Measurements from ENCODE around the gene MUC6.
"Not testable (repeated sequence)": the region's sequence is repeated elsewhere in the genome, so short reads cannot be mapped to it uniquely, and the experiment has no call there.

The MUC6 gene

DNA sequence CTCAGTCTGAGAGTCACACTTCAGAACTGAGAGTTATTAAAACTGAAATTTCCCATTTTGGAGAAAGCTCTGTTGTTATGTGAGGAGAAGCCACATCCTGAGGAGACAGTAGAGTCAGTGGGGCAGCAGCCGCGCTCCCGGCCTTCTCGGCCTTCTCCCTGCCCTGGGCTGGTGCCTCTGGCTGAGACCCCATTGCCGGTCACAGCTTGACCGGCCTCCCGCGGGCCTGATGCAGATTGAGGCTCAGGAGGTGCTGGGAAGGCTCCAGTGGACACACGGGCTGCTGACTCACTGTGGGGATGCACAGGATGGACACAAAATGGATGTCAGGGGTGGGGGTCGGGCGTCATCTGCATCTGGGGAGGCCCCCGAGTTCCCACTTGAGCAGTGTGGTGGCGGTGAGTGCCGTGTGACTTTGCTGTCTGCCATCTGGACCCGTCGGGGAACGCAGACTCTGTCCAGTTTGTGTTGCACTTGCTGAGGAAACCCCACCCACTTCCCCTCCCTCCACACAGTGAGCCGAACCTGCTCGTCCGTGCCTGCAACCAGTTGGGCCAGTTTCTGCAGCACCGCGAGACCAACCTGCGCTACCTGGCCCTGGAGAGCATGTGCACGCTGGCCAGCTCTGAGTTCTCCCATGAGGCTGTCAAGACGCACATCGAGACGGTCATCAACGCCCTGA lies 50.1 kb downstream of the MUC6 start:
- H3K4me3 Mint-ChIP-seq = no peak overlapping the region
- no peaks in the 10 kb centered on the region for H3K4me1 Mint-ChIP-seq
- H3K9me3 Mint-ChIP-seq = no peaks in the 10 kb centered on the region
- peaks cover 3% of the 10 kb centered on the region for H3K36me3 Mint-ChIP-seq
- no peaks in the 10 kb centered on the region for H3K27me3 Mint-ChIP-seq
- H3K27ac Mint-ChIP-seq = no peak overlapping the region

DNA sequence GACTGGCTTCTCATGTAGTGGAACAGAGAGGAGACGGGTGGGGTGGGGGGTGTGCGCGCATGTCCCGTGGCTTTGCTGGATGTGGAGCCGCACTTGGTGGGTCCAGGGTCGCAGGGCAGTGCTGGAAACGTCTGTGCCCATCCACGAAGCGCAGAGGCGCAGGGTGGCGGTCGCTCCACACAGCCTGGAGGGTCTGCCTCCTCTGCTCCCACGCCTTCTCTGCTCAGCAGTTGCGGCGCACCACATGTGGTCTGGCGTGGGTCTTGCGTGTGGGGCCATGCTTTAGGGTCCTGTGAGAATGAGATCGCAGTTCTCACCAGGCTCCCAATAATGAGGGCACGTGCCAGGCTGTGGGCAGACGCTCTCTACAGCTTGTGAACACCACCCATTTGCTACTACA lies 50.7 kb downstream of the MUC6 start:
- H3K27ac Mint-ChIP-seq = no peak overlapping the region
- H3K4me1 Mint-ChIP-seq = peaks cover 2% of the 10 kb centered on the region
- H3K36me3 Mint-ChIP-seq = peaks cover 3% of the 10 kb centered on the region
- H3K4me3 Mint-ChIP-seq = no peak overlapping the region
- no peaks in the 10 kb centered on the region for H3K27me3 Mint-ChIP-seq
- H3K9me3 Mint-ChIP-seq = no peaks in the 10 kb centered on the region

DNA sequence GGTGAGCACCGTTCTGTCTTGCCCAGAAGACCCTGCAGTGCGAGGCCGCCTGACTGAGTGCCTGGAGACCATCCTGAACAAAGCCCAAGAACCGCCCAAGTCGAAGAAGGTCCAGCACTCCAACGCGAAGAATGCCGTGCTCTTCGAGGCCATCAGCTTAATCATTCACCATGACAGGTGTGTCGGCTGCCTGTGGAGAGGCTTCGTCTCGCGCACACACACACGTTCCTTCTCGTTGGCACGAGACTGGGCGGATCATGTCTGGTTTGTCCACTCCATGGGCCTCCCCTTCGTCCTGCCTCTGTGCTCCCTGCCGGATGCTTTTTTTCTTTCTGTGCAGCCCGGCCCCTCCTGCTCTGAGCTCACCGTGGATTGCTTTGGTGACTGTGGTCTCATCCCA lies 51.1 kb downstream of the MUC6 start:
- peaks cover 3% of the 10 kb centered on the region for H3K36me3 Mint-ChIP-seq

DNA sequence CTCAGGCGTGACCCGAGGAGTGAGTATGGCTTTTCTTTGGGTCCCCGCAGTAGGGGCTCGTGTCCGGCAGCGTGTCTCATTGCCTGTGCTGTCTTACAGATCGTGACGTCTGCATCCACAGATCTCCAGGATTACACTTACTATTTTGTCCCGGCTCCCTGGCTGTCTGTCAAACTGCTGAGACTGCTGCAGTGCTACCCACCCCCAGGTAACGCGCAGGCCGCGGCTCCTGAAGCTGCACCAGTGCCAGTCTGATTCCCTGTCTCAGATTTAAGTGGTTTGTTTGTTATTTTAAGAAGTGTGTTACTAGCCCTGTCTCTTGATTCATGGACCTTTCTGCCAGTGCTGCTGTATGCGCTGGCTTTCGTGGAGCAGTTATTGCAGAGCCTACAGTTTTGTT lies 52.0 kb downstream of the MUC6 start:
- Mint-ChIP-seq H3K4me1 (peaks cover 3% of the 10 kb centered on the region), H3K27ac (no peak overlapping the region), H3K27me3 (no peaks in the 10 kb centered on the region), H3K9me3 (no peaks in the 10 kb centered on the region), H3K4me3 (no peak overlapping the region), H3K36me3 (peaks cover 3% of the 10 kb centered on the region)

More for the DNA sequence above, 51.1 kb downstream of the MUC6 start:
- no peak overlapping the region for H3K4me3 Mint-ChIP-seq
- H3K27ac Mint-ChIP-seq = no peak overlapping the region
- H3K9me3 Mint-ChIP-seq = no peaks in the 10 kb centered on the region
- peaks cover 3% of the 10 kb centered on the region for H3K4me1 Mint-ChIP-seq
- H3K27me3 Mint-ChIP-seq = no peaks in the 10 kb centered on the region

DNA sequence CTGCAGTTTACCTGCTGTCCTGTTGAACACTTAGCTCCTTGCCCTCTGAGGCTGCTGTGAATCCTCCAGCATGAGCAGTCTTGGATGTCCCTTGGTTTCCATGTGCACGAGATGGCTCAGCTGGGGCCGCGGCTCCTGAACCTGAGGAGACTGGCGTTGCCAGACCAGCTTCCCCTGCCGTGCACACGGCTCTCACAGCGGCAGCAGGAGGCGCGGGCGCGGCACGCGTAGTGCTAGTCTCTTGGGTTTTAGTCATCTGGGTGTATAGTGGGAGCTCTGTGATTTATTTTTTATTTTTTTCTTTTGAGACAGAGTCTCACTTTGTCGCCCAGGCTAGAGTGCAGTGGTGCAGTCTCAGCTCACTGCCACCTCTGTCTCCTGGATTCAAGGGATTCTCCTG lies 54.8 kb downstream of the MUC6 start:
- no peak overlapping the region for H3K4me3 Mint-ChIP-seq
- H3K36me3 Mint-ChIP-seq = peaks cover 3% of the 10 kb centered on the region
- no peaks in the 10 kb centered on the region for H3K27me3 Mint-ChIP-seq
- H3K27ac Mint-ChIP-seq = no peak overlapping the region
- H3K4me1 Mint-ChIP-seq = peaks cover 3% of the 10 kb centered on the region
- no peaks in the 10 kb centered on the region for H3K9me3 Mint-ChIP-seq

DNA sequence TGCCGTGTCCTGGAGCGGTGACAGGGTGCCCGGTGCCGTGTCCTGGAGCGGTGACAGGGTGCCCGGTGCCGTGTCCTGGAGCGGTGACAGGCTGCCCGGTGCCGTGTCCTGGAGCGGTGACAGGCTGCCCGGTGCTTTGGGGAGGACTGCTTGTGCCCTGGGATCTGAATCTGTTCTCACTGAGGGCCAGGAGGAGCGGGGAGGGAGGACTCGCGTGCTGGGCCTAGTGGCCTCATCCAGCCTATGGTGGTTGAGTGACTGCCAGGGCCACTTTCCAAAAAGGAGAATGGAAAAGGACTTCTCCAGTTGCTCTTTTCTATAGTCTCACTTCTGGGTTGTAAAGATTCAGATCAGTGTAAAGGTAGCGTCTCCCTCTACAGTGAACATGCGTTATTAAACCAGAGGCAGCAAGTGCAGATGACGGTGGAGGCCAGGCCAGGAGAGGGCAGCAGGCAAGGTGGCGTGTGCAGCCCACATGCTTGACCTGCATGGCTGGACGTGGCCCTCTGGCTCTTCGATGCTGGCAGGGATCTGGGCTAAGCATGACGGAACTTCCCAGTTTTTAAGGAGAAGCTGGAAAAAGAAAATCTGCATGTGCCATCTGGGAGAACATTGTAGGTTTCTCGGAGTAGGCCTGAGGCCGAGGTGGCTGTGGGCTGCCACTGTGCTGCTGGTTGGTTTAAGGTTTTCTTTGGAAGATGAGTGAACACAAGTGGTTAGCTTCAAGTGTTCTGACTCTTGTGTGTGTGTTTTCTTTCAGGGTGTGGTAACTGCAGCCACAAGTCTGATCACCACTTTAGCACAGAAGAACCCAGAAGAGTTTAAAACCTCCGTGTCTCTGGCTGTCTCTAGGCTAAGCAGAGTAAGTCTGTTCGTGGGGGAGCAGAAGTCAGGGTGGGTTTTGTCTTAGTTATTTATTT lies 55.8 kb downstream of the MUC6 start:
- no peaks in the 10 kb centered on the region for H3K9me3 Mint-ChIP-seq
- no peak overlapping the region for H3K4me3 Mint-ChIP-seq
- peaks cover 9% of the 10 kb centered on the region for H3K4me1 Mint-ChIP-seq
- H3K36me3 Mint-ChIP-seq = peaks cover 3% of the 10 kb centered on the region
- H3K27ac Mint-ChIP-seq = no peak overlapping the region
- no peaks in the 10 kb centered on the region for H3K27me3 Mint-ChIP-seq

DNA sequence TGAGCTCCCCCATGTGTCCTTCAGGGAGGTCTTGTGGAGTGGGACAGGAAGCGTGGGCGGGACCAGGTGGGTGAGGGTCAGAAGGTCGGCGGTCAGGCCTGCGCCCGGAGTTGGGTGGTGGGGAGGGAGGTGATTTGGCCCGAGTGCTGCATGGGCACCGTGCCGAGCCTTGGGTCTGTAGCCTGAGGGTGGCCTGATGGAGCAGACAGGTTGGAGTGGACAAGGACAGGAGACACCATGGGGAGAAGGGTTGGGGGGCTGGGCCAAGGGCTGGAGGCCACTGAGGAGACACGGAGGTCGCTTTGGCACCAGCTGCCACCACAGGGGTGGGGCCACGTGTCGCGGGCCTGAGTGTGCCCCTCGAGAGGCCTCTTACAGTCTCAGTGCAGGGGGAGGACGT lies 57.7 kb downstream of the MUC6 start:
- peaks cover 9% of the 10 kb centered on the region for H3K4me1 Mint-ChIP-seq
- peaks cover 2% of the 10 kb centered on the region for H3K36me3 Mint-ChIP-seq
- no peaks in the 10 kb centered on the region for H3K9me3 Mint-ChIP-seq
- no peak overlapping the region for H3K27ac Mint-ChIP-seq
- H3K27me3 Mint-ChIP-seq = no peaks in the 10 kb centered on the region
- H3K4me3 Mint-ChIP-seq = no peak overlapping the region

DNA sequence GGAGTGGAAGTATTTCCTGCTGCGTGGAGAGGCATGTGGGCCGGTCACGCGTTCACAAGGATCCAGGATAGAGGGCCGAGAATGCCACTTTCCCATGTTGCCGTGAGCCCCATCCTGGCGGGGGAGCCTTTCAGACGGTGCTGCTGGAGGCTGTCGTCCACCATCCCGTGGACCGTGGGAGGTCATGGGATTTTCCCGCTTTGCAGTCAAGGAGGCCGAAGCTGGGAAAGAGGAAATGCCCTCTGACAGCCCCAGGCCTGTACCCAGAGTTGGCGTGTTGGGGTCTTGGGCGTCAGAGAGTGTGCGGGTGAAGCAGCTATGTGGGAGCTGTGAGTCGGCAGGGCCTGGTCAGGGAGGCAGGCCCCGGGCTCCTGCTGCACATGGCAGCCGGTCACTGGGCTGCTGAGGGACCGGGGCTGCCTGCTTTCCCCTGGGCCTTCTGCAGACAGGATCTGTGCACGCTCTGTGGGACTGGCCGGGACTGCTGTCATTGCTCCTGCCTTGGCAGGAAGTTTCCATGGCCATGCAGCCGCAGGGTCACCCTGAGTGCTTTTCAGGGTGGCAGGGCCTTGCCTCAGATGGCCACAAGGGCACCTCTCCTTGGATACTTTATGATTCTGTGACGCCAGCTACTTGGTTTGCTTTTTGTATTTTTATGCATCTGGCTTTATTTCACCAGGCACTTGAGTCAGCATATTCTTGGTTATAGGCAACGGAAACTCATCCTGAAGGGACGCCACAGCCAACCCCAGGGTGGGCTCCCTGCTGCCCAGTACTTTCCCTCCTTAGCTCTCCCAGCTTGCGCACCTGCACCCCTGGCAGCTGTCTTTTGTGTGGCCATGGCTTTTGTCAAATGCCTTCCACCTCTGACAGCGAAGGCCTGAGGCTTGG lies 58.4 kb downstream of the MUC6 start:
- Mint-ChIP-seq H3K36me3 (peaks cover 4% of the 10 kb centered on the region), H3K4me1 (peaks cover 9% of the 10 kb centered on the region), H3K9me3 (no peaks in the 10 kb centered on the region), H3K27me3 (no peaks in the 10 kb centered on the region), H3K27ac (peak overlapping the region; percentile 41), H3K4me3 (no peak overlapping the region)

DNA sequence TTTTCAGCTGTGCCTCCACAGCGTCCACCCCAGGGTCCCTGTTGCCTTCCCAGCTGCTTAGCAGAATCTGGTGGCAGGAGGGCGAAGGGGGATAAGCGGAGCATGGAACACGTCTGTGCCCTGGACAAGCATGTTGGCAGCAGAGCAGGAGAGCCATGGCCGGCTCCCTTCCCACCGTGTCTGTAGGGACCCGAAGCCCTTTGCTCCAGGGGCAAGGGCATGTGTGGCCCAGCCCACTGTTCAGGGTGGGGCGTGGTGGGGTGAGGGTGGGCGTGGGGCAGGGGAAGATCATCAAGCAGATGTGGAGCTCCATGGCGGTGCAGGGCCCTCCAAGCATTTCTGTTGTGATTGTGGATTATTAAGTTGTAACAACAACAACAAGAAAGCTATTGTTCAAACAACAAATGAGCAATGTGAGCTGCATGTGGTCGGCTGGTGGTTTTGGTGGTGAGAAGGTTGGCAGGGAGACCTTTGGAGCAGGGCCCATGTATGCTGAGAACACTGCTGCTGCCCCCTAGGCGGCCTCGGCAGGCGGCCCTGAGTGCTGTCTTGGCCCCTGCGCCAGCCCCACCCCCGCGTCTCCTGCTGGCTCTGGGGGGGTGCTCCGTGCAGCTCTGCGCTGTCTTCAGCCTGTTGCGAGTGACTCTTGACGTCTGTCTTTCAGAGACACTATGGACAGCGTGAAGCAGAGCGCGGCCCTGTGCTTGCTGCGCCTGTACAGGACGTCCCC lies 59.9 kb downstream of the MUC6 start:
- peaks cover 2% of the 10 kb centered on the region for H3K36me3 Mint-ChIP-seq
- H3K4me3 Mint-ChIP-seq = no peak overlapping the region
- no peak overlapping the region for H3K27ac Mint-ChIP-seq

DNA sequence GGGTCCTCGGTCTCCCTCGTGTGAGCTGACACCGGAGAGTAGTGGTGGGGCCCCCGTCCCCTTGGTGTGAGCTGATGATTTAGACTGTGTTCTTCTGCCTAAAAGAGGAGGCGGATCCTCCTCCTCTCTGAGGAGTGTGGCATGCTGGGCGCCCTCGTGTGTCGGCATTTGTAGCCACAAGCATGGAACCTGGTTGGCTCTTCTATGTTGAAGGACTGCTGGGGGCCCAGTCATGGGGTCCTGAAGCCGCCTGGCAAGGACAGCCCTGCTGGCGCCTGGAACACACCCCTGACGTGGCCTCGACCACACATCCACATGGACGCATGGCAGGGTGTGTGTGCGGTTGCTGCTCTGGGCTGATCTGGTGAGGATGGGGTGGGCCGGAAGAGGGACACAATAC lies 60.7 kb downstream of the MUC6 start:
- Mint-ChIP-seq H3K27me3 (no peaks in the 10 kb centered on the region), H3K27ac (no peak overlapping the region), H3K4me1 (peaks cover 13% of the 10 kb centered on the region), H3K4me3 (no peak overlapping the region), H3K36me3 (peaks cover 2% of the 10 kb centered on the region), H3K9me3 (no peaks in the 10 kb centered on the region)

More for the DNA sequence above, 59.9 kb downstream of the MUC6 start:
- H3K27me3 Mint-ChIP-seq = no peaks in the 10 kb centered on the region
- H3K9me3 Mint-ChIP-seq = no peaks in the 10 kb centered on the region
- H3K4me1 Mint-ChIP-seq = peaks cover 9% of the 10 kb centered on the region

DNA sequence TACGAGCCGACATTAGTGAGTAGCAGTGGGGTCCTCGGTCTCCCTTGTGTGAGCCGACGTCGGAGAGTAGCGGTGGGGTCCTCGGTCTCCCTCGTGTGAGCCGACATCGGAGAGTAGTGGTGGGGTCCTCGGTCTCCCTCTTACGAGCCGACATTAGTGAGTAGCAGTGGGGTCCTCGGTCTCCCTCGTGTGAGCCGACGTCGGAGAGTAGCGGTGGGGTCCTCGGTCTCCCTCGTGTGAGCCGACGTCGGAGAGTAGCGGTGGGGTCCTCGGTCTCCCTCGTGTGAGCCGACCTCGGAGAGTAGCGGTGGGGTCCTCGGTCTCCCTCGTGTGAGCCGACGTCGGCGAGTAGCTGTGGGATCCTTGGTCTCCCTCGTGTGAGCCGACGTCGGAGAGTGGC lies 61.1 kb downstream of the MUC6 start:
- H3K4me1 Mint-ChIP-seq = peaks cover 17% of the 10 kb centered on the region
- H3K4me3 Mint-ChIP-seq, H3K27me3 Mint-ChIP-seq, H3K9me3 Mint-ChIP-seq, H3K36me3 Mint-ChIP-seq, H3K27ac Mint-ChIP-seq: not testable (repeated sequence)

DNA sequence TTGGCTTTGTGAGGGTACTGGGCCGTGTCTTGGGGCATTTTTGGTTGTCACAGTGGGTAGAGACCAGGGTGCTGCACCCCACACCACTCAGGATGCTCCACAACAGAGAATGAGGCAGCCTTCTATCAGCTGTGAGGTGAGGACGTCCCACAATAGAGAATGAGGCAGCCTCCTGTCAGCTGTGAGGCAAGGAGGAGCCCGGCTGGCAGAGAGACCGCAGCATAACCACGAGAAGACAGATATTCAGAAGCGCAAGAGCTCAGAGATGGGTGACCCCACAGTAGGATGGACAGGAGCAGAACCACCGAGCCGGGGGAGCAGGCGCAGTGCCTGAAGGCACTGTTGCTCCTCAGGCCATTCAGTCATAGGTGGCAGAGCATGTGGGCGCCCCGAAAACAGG lies 63.3 kb downstream of the MUC6 start:
- peaks cover 2% of the 10 kb centered on the region for H3K36me3 Mint-ChIP-seq

DNA sequence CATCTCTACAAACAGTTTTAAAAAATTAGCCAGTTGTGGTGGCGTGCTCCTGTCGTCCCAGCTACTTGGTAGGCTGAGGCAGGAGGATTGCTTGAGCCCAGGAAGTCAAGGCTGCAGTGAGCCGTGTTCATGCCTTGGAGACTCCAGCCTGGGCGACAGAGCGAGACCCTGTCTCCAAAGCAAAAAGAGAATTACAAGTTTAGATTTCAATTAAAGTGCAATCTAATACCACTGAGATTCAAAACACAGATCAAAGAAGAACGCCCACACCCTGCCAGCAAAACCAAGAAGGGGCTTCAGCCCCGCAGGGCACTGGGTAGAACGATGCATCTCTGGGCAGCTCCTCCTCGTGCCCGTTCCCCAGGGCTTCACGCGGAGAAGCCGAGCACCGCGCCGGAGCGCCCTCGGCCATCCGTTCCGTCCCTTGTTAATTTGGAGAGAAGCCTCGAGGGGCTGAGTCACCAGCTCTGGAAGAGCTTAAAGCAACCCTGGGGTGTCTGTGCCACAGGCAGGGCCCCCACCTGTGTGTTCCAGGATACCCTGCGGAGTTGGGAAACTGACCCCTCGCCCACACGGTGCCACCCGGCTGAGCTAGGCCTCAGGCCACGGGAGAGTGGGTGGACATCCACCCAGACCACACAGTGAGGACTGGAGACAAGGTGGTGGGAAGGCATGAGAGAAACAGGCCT lies 63.9 kb downstream of the MUC6 start:
- Mint-ChIP-seq H3K27me3 (no peaks in the 10 kb centered on the region), H3K9me3 (no peaks in the 10 kb centered on the region), H3K4me1 (peaks cover 35% of the 10 kb centered on the region), H3K36me3 (peaks cover 2% of the 10 kb centered on the region), H3K4me3 (no peak overlapping the region), H3K27ac (no peak overlapping the region)

More for the DNA sequence above, 63.3 kb downstream of the MUC6 start:
- Mint-ChIP-seq H3K27ac (no peak overlapping the region), H3K9me3 (no peaks in the 10 kb centered on the region), H3K4me1 (peaks cover 34% of the 10 kb centered on the region), H3K27me3 (no peaks in the 10 kb centered on the region), H3K4me3 (no peak overlapping the region)

DNA sequence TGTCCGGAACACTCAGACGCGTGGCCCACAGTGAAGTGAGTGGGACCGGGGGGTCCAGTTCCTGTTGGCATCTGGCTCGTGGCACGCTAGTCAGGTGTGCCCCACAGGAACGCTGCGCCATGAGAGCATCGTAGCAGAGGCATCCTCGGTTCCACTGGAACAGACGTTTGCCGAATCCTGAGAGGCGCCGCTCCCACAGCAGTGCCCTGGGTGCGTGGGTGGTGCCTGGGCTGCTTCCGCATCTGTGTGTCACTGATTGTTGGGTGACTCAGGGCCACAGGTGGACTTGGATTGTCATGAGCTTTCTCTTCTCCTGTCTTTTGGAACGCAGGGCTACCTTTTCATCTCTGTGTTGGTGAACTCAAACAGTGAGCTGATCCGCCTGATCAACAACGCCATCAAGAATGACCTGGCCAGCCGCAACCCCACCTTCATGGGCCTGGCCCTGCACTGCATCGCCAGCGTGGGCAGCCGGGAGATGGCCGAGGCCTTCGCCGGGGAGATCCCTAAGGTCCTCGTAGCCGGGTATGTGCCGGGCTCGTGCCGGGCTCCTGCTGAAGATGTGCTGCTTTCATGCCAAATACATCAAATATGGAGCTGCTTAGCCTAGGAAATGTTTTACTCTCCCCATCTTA lies 64.7 kb downstream of the MUC6 start:
- no peak overlapping the region for H3K4me3 Mint-ChIP-seq
- H3K4me1 Mint-ChIP-seq = peaks cover 35% of the 10 kb centered on the region
- no peaks in the 10 kb centered on the region for H3K9me3 Mint-ChIP-seq
- H3K27me3 Mint-ChIP-seq = no peaks in the 10 kb centered on the region
- H3K27ac Mint-ChIP-seq = no peak overlapping the region
- H3K36me3 Mint-ChIP-seq = peaks cover 2% of the 10 kb centered on the region
